Right hindlimb (tissue), 1 donor: ENCODE measurements around the gene AZIN2.
"Not testable (repeated sequence)": the region's sequence is repeated elsewhere in the genome, so short reads cannot be mapped to it uniquely, and the experiment has no call there.

Source experiments
- DNase-seq: peaks from one replicate; pipeline ENCODE4 v3.0.0-alpha.2; 2018

Gene AZIN2

DNA sequence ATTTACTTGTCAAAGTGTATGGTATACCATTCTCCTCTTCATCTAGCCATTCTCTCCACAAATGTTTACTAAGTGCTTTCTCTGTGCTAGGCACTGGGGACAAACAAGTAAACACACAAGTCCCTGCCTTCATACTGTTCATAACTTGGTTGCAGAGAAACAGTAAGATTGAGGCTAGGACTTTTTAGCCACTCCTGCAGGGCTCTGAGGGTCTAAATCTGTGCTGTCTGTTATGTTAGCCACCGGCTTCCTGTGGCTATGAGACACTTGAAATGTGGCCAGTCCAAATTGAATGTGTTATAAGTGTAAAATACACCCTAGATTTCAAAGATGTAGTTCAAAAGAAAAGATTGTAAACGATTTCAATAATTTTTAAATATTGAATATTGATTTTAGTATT, 50.2 kb downstream of the AZIN2 start:
- DNase-seq = no peak

DNA sequence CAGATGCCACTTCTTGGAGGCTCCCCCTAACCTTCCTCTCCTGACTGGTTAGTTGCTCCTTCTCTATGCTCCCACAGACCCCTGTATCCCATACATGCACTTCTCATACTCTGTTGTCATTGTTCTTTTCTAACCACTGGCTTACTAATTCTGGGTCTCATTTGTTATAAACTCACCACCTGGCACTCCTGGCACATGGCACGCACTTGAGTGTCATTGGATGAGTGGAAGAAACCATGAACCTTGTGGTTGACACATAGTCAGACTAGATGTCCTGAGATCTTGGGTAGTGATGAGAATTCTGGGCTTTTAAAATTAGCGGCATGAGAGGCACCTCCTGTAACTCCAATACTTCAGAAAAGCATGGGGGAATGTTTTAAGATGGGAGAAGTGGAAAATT, 51.6 kb downstream of the AZIN2 start:
- no peak for DNase-seq

DNA sequence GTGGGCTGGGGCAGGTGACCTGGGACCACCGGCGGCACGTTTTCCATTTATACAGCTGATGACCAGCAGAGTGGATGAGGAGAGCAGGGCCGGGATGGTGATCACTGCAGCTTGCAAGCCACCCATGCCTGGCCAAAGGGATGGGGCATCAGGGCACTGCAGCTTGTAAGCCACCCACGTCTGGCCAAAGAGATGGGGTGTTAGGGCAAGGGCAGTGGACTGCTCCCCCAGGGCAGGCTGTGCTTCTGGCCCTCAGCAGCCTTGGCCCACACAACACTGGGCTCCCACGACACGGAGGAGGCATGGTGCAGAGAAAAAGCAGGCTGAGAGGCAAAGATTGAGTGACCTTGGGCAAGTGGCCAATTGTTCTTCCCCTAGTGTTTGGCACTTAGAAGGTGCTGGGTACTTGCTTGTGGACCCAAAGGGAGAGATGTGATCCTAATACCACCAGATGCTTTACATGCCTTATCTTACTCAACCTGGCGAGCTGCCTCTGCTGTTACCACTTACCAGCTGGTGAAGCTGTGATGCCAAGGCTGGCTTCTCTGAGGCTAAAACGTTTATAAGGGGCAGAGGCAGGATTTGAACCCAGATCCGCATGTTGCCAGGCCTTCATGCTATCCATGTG, 52.6 kb downstream of the AZIN2 start:
- no peak for DNase-seq

DNA sequence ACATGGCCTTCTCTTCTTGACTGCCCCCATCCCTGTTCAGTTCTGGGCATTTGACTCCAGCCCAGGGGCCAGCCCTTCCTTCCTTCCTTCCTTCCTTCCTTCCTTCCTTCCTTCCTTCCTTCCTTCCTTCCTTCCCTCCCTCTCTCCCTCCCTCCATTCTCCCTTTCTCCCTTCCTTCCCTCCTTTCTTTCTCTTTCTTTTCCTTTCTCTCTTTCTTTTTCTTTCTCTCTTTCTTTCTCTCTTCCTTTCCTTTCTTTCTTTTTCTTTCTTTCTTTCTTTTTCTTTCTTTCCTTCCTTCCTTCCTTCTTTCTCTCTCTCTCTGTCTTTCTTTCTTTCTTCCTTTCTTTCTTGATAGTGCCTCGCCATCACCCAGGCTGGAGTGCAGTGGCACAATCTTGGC, 55.1 kb downstream of the AZIN2 start:
- not testable (repeated sequence) for DNase-seq

DNA sequence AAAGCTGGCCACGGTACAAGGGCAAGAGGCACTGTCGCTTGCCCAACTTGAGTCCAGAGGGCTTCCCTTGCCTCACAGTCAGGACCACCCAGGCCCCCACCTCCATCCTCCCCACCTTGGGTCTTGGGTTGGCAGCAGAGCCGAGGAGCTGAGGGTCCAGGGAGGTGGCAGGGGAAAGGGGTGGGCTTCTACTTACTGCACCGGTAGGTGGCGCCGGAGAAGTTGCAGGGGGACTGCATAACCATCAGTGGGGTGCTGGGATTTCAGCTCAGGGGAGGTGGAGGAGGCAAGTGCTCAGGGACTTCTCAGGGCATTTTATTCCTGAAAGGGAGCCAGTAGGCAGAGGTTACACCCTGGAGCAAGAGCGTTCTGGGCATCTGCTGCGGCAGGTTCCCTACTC, 56.8 kb downstream of the AZIN2 start:
- peak; percentile 52 for DNase-seq

DNA sequence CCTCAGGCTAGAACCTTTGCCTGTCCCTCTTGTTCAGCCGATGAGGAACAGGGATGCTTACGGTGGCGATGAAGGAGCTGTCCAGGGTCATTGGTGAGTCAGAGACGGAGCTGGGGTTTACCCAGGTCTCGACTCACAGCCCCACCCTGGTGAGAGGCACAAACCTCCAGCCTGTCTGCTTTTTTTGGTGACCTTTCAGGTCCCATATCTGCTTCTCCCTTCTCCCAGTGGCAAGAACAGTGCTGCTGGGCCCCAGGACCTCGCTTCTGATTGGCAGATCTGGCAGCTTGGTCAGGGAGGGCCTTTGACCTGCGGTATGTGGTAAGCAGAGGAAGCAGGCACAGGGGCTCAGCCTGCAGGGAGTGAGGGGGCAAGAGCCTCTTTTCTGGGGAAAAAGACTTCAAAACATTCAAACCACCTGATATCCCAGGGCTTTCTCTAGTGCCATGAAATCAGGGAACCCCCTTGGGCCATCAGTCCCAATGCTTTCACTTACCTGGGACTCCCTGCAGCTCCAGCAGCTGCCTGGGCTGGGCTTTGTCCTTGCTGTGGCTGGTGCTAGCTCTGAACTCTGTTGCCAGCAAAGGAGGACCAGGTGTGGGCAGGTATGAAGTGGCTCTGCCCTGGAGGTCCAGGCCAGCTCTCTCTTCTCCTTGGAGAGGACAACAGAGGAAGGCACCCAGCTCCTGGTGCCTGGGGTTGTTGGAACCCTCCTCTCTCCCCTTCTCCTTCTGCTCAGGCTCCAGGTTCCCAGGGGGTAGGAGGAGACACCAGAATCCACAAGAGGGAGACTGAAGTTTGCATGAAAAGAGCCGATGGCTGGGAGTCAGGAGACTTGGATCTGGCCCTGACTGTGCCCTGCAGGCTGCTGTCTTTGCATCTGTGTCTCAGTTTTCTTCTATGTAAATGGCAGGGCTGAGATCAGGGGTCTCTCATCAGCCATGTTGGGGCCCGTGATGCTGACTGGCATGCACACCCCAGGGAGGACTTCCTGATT, 59.5 kb downstream of the AZIN2 start:
- no peak for DNase-seq

DNA sequence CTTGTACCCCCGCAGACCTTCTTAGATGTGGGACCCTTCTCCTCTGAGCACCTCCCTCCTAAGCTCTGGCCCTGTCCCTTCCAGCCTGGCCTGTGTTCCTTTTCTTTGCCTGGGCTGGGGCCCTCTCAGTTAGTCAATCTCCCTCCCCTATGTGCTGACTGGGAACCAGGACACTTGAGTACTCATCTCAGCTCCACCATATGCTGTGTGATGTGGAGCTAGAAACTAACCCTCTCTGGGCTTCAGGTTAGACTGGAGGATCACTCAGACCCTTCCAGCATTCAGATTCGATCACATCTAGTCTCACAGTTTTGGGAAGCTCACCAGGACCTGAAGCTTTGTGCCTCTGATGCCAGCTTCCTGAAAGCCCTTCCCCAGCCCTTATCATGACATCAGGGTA, 60.3 kb downstream of the AZIN2 start:
- no peak for DNase-seq

DNA sequence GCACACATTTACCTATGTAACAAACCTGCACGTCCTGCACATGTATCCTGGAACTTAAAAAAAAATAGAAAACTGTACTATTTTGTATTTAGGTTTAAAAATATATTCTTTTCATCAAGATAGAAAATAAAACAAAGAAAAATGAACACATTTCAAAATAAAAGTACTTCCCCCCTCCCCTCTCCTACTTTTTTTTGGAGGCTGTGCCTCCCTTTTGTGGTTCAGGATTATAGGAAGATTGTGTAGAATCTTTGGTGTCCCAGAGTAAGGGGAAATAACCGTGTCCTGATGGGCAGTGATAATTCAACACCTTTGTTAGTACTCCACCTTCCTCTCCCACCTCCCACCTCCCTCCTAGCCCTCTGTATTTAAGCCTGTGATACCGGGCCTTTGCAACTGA, 60.8 kb downstream of the AZIN2 start:
- DNase-seq = no peak

DNA sequence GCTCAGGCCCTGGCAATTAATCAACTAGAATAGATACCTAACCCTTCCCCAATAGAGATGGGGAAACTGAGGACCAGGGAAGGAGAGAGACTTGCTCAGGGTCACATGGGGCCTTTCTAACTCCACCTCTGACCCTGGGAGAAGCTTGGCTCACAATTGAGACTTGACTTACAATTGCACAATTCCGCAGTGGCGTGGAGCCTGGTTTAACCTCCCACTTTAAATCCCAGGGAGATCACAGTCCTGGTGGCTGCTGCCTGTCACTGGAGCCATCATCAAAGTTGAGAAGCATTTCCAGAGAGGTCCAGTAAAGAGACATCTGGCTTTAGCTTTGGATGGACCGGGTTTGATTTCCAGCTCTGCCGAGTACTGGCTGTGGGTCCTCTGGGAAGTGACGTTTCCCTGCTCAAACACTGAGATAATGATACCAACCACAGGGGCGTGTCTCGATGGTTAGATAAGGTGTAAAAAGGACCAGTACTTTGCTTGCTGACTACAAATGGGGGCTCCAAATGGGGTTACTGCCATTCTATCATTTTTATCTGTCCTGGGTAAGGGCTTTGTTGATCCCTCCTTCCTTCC, 61.6 kb downstream of the AZIN2 start:
- DNase-seq = no peak

DNA sequence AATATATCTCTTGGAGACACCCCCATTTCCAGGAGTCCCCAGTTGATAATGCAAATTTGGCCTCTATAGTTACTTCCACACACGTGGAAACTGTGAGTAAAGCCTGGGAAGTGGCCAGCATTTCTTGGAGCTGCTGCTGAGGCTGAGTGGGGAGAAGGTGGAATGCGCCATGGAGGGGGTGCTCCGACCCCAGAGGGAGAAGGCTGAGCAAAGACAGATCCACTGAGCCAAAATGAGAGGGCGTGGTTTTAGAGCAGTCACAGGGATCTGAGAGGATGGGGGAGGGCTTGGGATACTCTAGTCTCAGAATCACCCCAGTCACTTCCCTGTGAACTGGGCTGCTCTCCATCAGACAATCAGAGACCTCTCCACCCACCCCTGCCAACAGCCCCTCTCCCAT, 62.2 kb downstream of the AZIN2 start:
- DNase-seq = peak; percentile 81

DNA sequence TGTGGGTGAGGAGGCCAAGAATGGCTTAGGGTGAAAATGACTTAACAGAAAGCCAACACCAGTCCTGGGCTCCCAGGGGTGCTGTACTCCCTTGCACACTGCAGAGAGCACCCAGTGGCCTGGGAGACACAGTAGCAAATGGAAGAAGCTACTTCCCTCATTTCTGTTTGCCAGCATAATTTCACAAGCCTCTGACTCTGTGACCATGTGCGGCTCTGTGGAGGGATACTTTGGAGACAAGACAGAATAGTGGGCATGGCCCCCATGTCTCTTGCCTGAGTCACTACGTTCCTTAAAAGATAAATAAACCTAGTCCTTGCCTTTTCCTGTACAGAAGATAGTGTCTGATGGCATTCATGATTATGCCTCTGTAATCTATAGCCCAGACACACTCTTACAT, 62.7 kb downstream of the AZIN2 start:
- DNase-seq = no peak

DNA sequence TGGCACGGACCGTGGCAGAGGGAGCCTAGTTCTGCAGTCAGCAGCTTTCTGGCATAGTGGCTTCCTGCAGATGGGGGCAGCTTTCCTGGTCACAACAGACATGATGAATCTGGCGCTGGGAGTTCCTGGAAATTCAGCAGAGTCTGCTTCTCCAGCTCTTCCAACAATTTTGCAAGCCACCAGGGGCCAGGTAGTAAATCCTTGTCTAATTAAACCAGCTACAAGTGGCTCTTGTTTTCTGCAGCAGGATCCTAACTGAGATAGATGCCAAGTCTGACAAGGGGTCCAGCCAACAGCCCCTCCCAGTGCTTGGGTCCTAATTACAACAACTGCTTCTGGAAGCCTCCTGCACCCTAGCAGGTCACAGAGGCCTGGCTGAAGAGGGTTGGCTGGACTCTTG, 65.0 kb downstream of the AZIN2 start:
- no peak for DNase-seq

DNA sequence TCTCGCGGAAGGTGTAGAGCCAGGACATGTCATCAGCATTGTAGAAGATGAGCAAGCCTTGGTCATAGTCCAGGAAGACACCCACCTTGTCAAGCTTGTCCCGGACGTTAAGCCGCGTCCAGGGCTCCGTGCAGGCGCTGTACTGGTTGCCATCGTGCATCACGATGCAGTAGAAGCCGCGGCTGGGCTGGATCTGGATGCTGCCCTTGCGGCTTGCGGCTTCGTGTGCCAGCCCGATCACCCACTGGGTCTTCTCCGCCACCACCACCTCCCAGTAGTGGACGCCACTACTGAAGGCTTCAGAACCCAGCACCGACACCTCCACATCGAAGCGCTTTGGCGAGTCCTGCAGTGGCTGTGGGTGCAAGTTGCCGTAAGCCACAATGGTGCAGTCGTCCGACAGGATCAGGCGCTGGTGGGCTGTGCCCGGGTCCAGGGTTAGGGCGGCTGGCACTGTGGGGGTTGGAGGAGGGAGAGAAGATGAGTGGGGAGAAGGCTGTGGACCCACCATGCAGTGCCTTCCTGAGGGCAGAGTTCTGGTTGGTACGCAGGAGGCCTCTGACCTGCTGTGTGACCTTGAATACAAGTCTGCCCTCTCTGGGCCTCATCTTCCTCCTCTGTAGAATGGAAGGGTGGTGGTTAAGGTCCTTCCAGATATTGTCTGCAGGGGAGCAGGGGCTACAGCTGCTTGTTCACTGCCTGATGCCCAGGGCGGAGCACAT, 66.5 kb downstream of the AZIN2 start:
- no peak for DNase-seq

DNA sequence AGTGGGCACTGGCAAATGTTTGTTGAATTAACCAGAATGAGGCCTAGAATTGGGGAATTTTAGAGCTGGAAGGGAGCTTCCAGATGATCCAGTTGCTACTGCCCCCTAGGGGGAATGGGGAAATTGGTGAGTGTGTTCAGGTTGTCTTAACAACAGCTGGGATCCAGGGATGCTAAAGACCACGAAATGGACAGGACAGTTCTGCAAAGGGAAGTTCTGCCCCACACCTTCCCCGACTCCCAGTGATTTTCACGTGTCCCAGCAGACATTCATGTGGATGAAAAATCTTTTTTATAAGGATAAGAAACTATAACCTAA, 67.0 kb downstream of the AZIN2 start:
- no peak for DNase-seq

DNA sequence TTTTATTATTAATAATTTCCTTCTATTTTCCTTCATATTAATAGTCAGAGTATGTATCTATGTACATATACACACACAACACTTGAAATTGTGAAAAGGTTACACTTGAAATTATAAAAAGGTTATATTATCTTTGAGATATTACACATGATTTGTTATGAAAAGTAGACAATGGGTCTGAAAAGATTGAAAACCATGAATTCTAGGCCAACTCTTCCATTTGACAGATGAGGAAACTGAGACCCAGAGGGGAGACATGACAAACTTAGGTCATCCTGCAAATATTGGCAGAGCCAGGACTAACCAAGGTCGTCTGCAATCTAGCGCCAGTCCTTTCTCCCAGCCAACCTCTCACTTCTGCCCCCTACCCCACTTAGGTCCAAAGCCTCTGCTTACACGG, 67.7 kb downstream of the AZIN2 start:
- DNase-seq = no peak

DNA sequence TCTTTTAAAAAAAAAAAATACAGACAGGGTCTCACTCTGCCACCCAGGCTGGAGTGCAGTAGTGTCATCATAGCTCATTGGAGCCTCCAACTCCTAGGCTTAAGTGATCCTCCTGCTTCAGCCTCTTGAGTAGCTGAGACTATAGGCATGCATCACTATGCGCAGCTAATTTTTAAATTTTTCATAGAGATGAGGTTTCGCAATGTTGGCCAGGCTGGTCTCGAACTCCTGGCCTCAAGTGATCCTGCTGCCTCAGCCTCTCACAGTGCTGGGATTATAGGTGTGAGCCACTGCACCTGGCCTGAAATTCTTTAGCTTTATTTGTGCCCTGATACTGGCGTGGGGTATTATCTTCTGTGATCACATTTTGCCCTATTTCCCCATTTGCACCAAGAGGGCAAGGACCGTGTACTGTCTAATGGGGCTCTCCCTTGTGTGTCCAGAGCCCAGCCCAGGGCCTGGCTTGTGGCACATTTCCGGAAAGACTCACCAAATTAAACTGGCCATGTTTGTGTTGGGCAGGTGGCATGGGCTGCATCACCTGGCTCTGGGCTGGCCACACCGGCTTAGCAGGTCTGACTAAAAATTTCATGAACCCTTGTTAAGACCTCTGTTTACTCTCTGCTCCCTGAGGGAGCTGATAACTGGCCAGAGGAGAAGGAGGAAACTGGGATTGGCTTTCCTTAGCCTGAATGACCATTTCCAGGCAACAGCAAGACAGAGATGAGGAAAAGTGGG, 68.7 kb downstream of the AZIN2 start:
- no peak for DNase-seq

DNA sequence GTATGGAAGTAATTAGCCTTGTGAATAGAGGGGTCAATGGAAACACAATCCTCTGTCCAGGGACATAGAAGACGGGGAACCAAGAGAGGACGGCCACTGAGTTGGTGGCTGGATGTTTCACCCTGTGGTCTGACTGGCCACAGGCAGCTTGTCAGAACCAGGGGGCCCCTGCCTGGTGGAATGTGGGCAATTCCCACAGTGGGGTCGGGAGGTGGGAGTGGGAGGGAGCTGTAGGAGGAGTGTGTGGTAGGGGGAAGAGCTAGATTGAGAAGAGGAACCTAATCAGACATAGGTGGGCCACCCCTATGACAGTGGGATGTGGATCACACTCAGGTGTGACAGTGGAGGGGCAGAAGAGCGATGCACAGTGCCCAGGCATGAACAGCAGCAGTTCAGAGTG, 69.6 kb downstream of the AZIN2 start:
- DNase-seq = peak; percentile 21

DNA sequence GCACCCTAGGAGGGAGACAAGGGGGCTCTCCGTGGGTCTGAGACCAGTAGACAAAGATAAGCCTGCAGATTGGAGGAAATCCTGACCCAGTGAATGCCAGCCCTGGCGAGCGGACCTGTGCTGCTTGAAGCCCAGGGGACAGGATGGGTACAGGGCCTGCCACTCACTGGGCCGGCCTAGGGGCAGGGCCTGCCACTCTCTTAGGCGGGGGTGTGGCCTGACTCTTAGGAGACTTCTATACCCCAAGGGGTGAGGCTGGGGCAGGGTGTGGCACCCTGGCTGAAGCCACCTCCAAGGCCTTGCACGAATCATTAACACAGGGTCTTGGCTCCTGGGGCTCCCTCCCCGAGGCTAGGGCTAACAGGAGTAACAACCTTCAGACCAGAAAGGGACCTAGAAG, 70.2 kb downstream of the AZIN2 start:
- no peak for DNase-seq

DNA sequence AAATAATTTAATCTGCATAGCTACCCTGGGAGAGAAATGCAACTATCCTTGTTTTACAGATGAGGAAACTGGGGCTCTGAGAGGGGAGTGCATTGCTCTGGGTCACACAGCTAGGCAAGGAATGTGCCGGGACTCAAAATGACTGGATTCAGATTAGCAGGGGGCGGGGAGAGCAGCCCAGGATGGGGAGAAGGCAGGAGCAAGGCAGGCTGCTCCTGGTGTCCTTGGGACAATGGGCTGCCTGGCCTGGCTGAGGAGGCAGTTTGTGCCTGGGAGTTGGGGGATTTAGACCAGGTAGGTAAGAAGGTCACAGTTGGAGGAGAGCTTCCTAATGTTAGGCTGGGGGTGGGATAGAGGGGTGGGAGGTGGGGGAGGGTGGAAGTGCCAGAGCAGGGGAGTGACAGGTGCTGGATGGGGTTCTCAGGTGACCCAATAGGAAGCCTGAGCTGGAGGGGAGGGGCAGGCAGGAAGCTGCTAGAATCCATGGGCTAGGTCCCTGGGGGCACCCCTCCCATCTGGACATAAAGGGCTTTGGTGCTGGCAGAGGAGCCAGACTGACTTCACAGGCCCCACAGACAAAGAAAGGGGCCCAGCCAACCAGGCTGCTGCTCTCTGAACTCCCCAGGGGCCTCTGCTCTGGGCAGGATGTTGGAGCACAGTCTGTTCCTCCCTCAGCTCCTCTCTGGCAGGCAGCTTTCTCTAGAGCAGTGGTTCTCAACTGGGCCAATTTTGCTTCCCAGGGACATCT, 71.9 kb downstream of the AZIN2 start:
- DNase-seq = peak; percentile 53

DNA sequence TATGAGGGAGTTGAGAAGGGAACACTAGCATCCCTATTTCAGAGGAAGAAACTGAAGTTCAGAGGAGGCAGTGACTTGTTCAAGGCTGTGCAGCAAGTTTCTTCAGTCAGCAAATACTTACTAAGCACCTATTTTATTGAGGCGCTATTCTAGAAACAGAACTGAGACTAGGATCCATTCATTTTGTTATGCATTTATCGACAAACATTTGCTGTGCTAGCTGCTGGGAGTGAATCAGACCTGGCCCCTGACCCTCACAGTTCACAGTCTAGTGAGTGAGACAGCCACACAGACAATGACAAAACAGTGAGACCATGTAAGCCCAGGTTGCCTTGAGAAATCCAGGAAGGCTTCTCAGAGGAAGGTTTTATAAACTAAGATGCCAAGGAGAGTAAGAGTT, 72.7 kb downstream of the AZIN2 start:
- DNase-seq = no peak

DNA sequence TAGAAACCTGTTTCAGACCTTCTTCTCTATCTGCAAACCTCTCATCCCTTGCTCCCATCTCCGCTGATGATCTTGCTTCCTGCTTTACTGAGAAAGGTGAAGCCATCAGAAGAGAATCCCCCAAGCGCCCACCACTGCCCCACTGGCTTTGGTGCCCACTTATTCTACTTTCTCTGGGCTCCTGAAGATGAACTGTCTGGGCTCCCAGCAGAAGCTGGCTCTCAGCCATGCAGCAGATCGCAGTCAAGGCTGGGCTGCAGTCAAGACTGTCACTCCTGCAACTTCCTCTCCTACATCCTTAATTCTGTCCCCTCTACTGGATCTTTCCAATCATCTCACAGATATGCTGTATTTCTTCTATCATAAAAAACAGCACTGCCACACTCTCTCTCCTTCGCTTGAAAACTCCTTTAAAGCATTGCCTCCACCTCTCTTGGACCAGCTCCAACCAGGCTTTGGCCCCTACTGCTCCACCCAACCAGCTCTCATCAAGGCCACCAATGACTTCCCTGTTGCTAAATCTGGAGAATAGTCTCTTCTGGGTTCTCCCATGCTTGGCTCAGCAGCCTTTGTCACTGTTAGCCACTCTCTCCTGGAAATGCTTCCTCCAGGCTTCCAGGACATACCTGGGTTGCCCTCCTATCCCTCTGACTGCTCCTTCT, 75.1 kb downstream of the AZIN2 start:
- DNase-seq = no peak

DNA sequence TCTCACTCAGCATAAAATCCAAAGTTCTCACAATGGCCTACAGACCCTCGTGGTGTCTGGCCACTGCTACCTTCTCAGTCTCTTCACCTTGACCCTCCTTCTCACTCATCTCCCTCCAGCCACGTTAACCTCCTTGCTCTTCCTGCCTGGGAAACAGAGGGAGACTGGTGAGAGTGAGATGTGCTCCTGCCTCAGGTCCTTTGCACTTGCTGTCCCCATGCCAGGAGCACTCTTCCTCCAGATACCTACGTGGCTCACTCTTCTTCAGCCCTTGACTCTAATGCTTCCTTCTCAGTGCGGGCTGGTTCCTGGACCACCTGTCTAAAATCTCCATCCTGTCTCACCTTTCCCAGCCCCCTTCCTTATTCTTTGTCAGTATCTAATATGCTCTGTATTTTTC, 76.2 kb downstream of the AZIN2 start:
- DNase-seq = no peak
